ENCODE measurements around the gene BRD3.

BRD3 gene

DNA sequence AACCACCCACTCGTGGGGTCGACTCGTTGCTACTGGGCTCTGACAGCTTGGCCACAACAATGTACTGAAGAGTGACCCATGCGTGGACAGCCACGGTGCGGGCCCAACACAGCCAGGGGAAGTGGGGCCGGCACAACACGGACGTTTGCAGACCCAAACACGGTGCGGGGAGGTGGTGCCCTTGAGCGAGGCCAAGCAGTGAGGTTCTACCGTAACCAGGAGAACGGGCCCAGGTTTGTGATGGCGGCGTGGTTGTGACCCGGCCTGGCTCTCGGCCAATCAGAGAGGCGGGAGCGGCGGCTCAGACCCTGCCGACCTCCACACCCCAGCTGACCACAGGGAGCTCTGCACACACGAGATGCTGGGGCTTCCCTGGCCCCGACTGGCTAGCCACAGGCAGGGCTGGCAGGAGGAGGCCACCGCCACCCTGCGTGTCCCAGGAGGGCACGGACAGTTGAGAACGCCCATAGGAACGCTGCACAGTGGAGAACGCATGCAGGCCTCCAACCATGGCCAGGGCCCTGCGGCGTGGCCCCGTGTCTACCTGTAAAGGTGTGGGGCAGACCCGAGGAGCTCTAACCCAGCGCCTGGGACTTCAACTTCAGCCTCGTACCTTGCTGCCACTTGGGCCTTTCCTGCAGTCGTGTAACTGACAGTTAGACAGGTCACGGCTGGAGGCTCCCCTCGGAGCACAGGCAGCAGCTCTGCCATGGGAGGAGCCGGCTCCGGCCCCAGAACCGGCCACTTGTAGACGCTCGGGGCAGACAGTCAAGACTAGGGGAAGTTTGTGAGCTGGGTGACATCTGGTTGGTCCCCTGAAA, 13.7 kb downstream of the BRD3 start:
- DNase-seq = no peak

GRCh38 chr9:134053401-134053871, 14.4 kb downstream of the BRD3 start:
- DNase-seq = no peak

GRCh38 chr9:134052941-134053340, 14.9 kb downstream of the BRD3 start:
- no peak for DNase-seq

- DNase-seq = no peak
Measured at GRCh38 chr9:134052491-134052890, 15.3 kb downstream of the BRD3 start.

DNA sequence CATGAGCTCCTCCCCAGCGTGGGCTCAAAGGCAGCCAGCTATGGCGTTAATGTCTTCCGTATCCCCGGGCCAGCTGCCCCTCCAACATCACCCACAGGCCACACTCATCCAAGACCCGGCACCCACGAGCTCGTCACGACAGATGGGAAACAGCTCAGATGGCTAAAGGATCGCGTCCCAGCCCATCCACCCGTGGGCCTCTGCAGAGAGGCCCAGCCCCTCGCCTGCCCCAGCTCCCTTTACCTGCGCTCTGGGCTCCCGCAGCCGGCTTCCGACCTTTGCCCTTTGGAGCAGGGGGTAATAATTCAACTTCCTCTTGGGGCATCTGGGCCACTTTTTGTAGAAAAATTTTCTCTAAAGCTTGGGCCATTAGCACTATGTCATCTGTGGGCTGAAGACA, 16.5 kb downstream of the BRD3 start:
- DNase-seq = no peak

DNA sequence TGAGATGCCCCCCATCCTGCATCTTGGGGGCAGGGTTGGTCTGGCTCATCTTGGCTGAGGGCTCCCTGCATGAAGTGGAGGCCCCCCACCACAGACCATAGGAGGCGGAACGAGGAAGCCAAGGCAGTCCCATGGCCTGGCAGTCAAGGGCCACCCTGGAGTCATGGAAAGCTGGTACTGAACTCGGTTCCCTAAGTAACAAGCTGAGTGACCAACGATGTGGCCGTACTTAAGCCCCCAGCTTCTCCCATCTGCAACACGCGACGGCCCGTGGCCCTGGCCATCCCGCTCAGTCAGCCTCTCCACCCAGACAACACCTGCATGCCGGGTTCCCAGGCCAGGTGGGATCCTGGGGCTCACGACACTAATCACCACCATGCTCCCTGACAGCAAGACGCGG, 17.1 kb downstream of the BRD3 start:
- no peak for DNase-seq

GRCh38 chr9:134049772-134050588, 17.8 kb downstream of the BRD3 start:
- no peak for DNase-seq

DNA sequence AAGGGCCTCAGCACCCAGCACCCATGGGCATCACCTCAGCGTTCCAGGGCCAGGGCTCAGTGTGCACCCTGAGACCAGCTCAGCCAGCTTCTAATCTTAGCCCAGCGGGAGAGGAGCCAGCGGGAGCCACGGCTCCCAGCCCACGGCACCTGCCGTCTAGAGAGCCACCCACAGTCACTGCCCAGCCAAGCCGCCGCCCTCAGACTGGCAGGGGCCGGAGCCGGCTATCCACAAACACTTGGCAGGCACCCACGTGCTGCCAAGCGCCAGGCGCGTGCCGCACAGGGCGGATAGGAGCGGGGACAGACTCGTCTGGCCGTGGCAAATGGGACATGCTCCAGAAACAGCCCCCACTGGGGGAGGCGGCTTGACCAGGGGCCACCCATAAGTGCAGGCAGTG, 18.6 kb downstream of the BRD3 start:
- DNase-seq = no peak

- DNase-seq = no peak
Measured at GRCh38 chr9:134048582-134048968, 19.3 kb downstream of the BRD3 start.

DNA sequence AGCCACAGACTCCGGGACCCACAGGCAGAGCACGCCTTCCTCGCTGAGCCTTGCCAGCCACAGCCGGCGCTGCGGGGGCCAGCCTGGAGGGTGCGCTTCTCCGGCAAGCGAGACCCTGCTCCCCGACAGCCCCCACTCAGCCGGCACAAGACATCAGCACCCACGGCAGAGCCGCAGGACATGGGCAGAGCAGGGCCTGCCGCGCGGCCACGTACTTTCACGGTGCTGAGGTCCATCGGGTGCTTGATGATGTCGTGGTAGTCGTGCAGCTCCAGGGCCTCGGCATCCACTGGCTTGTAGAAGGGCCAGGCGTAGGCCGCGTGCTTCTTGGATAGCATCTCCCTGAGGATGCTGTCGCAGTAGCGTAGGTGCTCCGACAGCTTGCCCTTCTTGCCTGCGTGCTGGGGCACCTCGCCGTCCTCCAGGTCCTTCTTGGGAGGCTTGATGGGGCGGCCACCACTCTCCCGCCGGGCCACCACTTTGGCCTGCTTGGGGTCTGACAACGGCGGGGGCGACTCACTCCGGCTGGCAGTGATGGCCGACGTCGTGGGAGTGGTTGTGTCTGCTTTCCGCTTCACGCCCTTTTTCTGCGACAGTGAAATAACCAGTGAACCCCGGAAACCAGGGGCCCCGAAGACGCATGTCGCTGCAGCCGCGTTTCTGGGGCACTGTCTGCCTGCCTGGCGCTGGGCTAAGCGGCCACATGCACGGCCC, 19.8 kb downstream of the BRD3 start:
- no peak for DNase-seq

DNA sequence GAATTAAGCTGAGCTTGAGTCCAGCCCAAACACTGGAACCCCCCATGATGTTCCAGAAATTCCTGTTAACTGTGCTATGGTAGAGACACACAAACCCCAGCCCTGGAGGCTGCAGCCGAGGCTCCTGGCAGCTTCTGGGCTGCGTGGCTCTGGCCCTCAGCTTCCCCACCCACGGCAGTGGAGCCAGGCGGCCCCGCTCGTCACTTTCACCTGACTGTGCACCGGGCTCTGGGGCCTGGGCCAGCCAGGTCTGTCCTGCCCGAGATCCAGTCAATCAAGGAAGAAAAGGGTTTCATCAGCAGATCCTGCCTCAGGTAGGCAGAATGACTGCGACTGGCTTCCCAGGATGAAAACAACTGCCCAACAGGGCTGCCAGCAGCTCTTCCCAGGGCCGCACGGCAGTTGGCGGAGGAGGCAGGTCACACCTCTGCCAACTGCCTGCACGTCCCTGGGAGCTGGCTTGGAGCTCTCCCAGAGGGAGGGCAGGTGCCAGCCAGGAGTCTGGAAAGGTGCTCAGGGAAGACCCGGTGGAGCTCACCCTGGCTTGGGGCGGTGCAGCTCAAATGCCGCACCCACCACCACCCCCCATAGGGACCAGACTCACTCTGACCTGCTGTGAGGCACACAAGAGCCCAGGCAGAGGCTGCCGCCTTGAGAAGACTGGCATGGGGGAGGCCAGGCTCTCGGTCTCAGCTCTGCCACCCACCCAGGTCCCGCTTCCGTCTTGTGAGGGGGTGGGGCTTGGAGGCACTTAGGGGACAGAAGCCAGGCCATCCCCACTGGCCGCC, 20.7 kb downstream of the BRD3 start:
- no peak for DNase-seq

- no peak for DNase-seq
Measured at GRCh38 chr9:134045841-134046544, 21.8 kb downstream of the BRD3 start.

DNA sequence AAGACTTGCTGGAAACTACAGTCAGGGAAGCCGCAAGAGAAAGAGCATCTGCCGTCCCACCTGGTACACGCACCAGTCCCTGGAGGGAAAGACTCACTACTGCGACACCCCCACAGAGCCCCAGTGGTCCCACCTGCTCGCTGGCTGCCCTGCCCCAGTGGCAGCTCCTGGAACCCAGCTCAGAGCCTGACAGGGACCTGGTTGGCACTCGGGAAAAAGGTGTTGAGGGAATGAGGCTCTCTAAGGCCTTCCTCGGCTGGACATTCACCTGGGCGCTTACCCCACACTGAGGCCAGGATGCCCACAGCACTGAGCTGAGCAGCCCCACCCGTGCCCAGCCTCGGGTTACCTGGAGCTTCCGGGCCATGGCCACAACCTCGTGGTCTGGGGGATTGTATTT, 22.9 kb downstream of the BRD3 start:
- no peak for DNase-seq

DNA sequence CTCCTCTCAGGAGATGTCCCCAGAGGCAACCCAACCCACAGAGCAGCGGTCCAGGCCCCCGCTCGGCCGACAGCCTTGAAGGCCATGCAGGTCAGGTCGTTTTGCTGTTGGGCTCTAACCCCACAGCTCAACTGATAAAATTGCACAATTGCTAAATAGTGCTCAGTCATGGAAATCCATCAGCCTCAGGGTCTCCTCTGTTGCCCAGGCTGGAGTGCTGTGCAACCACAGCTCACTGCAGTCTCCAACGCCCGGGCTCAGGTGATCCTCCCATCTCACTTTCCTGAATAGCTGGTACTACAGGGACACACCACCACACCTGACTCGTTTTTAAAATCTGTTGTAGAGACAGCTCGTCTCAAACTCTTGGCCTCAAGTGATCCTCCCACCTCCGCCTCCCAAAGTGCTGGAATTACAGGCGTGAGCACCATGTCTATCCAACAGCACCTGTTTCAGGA, 24.3 kb downstream of the BRD3 start:
- DNase-seq = no peak

- no peak for DNase-seq
Measured at GRCh38 chr9:134041649-134041962, 26.2 kb downstream of the BRD3 start.

GRCh38 chr9:134040781-134041648, 26.8 kb downstream of the BRD3 start:
- DNase-seq = no peak

GRCh38 chr9:134040176-134040565, 27.7 kb downstream of the BRD3 start:
- DNase-seq = no peak

DNA sequence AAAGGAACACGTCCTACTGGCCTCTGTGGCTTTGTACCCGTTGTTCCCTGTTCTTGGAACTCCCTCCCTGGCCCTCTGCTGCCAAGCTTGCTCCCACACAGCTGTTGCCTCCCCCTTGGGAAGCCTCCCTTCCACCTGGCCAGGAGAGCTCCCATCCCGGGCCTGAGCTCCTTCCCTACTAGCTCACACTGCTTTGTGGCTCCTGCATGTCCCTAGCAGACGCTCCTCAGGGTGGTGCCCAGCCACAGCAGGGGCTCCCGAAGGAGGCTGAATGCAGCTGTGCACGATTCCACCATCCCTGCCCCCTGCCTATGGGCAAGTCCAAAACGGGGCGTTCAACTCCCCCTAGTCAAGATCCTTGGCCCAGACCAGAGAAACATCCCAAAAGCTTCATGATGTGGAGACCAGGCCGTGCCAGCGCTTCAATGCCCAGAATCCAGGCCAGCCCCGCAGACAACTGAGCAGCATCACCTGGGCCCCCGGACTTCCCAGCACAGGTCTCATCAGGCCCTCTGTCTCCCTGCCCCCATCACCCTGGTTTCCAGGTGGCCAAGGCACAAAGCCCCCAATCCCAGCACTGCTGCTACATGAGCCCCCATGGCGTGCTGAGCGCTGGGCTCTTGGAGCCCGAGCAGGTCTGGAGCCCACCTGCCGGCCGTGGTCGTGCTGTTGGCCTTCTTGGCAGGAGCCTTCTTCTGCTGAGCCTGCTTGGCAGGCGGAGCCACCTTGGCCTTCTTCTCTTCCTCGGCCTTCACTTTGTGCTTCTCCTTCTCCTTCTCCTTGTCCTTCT, 28.2 kb downstream of the BRD3 start:
- no peak for DNase-seq

GRCh38 chr9:134037641-134038040, 30.2 kb downstream of the BRD3 start:
- DNase-seq = no peak

DNA sequence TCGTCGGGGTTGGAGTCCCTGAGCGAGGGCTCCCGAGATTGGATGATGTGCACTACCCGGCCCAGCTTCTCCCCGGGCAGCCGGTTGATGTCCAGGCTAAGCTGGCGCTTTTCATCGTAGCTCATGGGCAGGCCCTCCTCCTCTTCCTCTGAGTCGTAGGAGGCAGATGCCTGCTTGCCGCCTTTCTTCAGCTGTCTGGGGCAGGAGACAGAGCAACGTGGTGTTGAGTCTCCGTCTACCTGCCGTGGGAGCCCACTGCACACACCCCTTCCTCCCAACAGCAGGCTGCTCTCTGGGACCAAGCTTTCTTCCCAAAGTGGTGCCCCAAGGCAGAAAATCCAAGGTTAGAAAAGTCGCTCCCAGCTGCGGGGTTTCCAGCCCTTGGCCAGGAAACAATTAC, 31.7 kb downstream of the BRD3 start:
- DNase-seq = no peak
